ENCODE measurements around the gene ZG16B. TPM values are rescaled to one million over a fixed set of nuclear protein-coding genes. Genes with fewer than 3 reads are reported as not detected.

ZG16B gene
- total RNA-seq, 1 experiment from 2014 or later: not detected

- peaks cover 17% of the 10 kb centered on the region for H3K27me3 Mint-ChIP-seq (ENCODE audit: low read depth)
- no CpG with 5 or more reads among the region's 1 CpG for WGBS (ENCODE audit: extremely low coverage, insufficient read length, low lambda C conversion rate)
- no peak overlapping the region for H2BK15ac ChIP-seq (ENCODE audit: low read depth, low read length)
Measured at GRCh38 chr16:2799859-2800226, 30.3 kb upstream of the ZG16B start.

More at GRCh38 chr16:2799859-2800226, 30.3 kb upstream of the ZG16B start:
- Histone ChIP-seq H3K18ac (ENCODE audit: insufficient read length, low read depth, low read length) (no peak overlapping the region), H2AFZ (ENCODE audit: low read length) (no peak overlapping the region), H4K20me1 (ENCODE audit: control insufficient read depth, insufficient read depth, insufficient read length) (no peaks in the 10 kb centered on the region), H2BK120ac (ENCODE audit: low read depth, low read length, poor library complexity, severe bottlenecking) (no peak overlapping the region), H3K23ac (ENCODE audit: insufficient read length, low read depth, low read length) (no peak overlapping the region), H3K56ac (ENCODE audit: insufficient read length, low read depth, low read length) (no peak overlapping the region), H2BK20ac (ENCODE audit: low read depth, low read length, poor library complexity, severe bottlenecking) (no peak overlapping the region), H3K79me1 (ENCODE audit: insufficient read depth, low read depth, low read length, poor library complexity, severe bottlenecking) (no peaks in the 10 kb centered on the region), H2AK5ac (ENCODE audit: insufficient read length, low read length) (no peak overlapping the region), H4K5ac (ENCODE audit: insufficient read length, low read depth, low read length) (no peak overlapping the region), H3K4me2 (ENCODE audit: insufficient read depth, insufficient read length, low read length) (no peak overlapping the region), H3K79me2 (ENCODE audit: insufficient read depth, low read length) (no peaks in the 10 kb centered on the region), H2BK5ac (ENCODE audit: insufficient read length, low read length) (no peak overlapping the region), H3K27ac (ENCODE audit: insufficient read length, low read depth, low read length) (no peak overlapping the region), H3K23me2 (ENCODE audit: insufficient read length, low read depth, low read length, poor library complexity, severe bottlenecking) (no peaks in the 10 kb centered on the region), H4K91ac (ENCODE audit: insufficient read length, low read depth, low read length) (no peak overlapping the region), H4K8ac (replicated peaks; ENCODE audit: insufficient read length, low read depth, low read length) (no peak overlapping the region), H3K14ac (ENCODE audit: insufficient read depth, low read length) (no peak overlapping the region), H3K9me3 (ENCODE audit: control insufficient read depth, low read depth, low read length) (peaks cover 10% of the 10 kb centered on the region), H2BK12ac (ENCODE audit: insufficient read length, low read depth, low read length) (no peak overlapping the region), H3K4me1 (ENCODE audit: insufficient read depth, low read length) (no peaks in the 10 kb centered on the region), H3T11ph (ENCODE audit: low read length) (no peak overlapping the region), H3K4ac (ENCODE audit: low read depth, low read length) (no peak overlapping the region), H3K27me3 (ENCODE audit: insufficient read depth, low read length) (no peaks in the 10 kb centered on the region), H3K9ac (ENCODE audit: extremely low read depth, insufficient read length, low read length) (no peak overlapping the region)
- Mint-ChIP-seq H3K9me3 (peaks cover 20 to 21% of the 10 kb centered on the region in 2 experiments), H3K4me3 (no peak overlapping the region), H3K27ac (no peak overlapping the region), H3K36me3 (ENCODE audit: insufficient read depth in 1 of 3, low read depth in 3 of 3) (peaks cover 0 to 4% (median 0%) of the 10 kb centered on the region in 3 experiments; a peak in 2 of 7 replicates), H3K4me1 (peaks cover 5 to 8% of the 10 kb centered on the region in 2 experiments; a peak in 3 of 4 replicates)
- DNase-seq: no peak
- no peak for TF ChIP-seq CTCF (conservative IDR thresholded peaks at IDR 0.05)

All from H9 (cell line).